IMR-90 (cell line): Measurements from ENCODE around the gene PLA2G2A. TPM values are rescaled to one million over a fixed set of nuclear protein-coding genes. Genes with fewer than 3 reads are reported as not detected.

ENCODE experiments used
- ATAC-seq: fragments of 200-7000 bp; cut with Tn5 transposase; 2 replicates; pipeline ENCODE4 v1.9.1; 2020; ENCODE audit warnings: low read depth, mild to moderate bottlenecking, moderate library complexity
- BruUV-seq: library from RNA; stranded (reverse); fragments of 400-500 nt; replicated peaks from 2 replicates; lab custom pipeline; 2021; lab: Mats Ljungman, UMichigan
- CTCF ChIA-PET: fragments of 300-600 bp; formaldehyde crosslinking; extraction: SDS; loops from one replicate; lab custom pipeline; 2021; ENCODE audit warnings: antibody characterized with exemption; lab: Yijun Ruan, JAX
- POLR2A ChIA-PET: fragments of 300-600 bp; sonication (Branson Sonifier 250); formaldehyde crosslinking; loops from one replicate; lab custom pipeline; 2022; ENCODE audit warnings: antibody characterized with exemption; ENCODE audit not compliant: unreplicated experiment; lab: Charles Lee
- DNase-seq: peaks from one replicate; pipeline ENCODE4 v3.0.0; 2013
- H2AFZ ChIP-seq: replicated peaks from 2 replicates; pipeline ENCODE3; 2013; ENCODE audit warnings: low read length, mild to moderate bottlenecking; ENCODE audit not compliant: poor library complexity
- H2AK5ac ChIP-seq: 2 replicates; pipeline ENCODE4 v1.6.1; 2013; ENCODE audit warnings: low read depth, low read length, inconsistent platforms
- H2AK9ac ChIP-seq: replicated peaks from 2 replicates; pipeline ENCODE3; 2013; ENCODE audit warnings: mild to moderate bottlenecking, low read depth, low read length, moderate library complexity; ENCODE audit not compliant: poor library complexity
- H2BK120ac ChIP-seq: 2 replicates; pipeline ENCODE4 v1.6.1; 2013; ENCODE audit warnings: low read depth, low read length, inconsistent platforms
- H2BK15ac ChIP-seq: 3 replicates; pipeline ENCODE4 v1.6.1; 2013; ENCODE audit warnings: low read depth, low read length, inconsistent platforms
- H2BK20ac ChIP-seq: 2 replicates; pipeline ENCODE4 v1.6.1; 2013; ENCODE audit warnings: low read depth, mild to moderate bottlenecking, inconsistent platforms, low read length, moderate library complexity
- H2BK5ac ChIP-seq: 2 replicates; pipeline ENCODE4 v1.6.1; 2013; ENCODE audit warnings: mild to moderate bottlenecking, low read depth, low read length, inconsistent platforms; ENCODE audit not compliant: poor library complexity, severe bottlenecking
- H3K14ac ChIP-seq: replicated peaks from 2 replicates; pipeline ENCODE4 v1.6.1; 2013; ENCODE audit warnings: low read depth, low read length, inconsistent platforms
- H3K18ac ChIP-seq: 2 replicates; pipeline ENCODE4 v1.6.1; 2013; ENCODE audit warnings: low read depth, low read length, control low read depth
- H3K23ac ChIP-seq: 2 replicates; pipeline ENCODE4 v1.6.1; 2013; ENCODE audit warnings: low read depth, low read length, inconsistent platforms
- H3K27ac ChIP-seq: 2 replicates; pipeline ENCODE4 v1.5.1; 2013; ENCODE audit warnings: mild to moderate bottlenecking, control low read depth, low read length; ENCODE audit not compliant: insufficient read depth
- H3K27me3 ChIP-seq: 2 replicates; pipeline ENCODE4 v1.6.1; 2013; ENCODE audit warnings: low read length; ENCODE audit not compliant: control insufficient read depth, insufficient read depth
- H3K36me3 ChIP-seq: 2 replicates; pipeline ENCODE4 v1.6.1; 2013; ENCODE audit warnings: low read length, mixed read lengths; ENCODE audit not compliant: control insufficient read depth, insufficient read depth
- H3K4ac ChIP-seq: 2 replicates; pipeline ENCODE4 v1.6.1; 2013; ENCODE audit warnings: low read depth, low read length, inconsistent platforms
- H3K4me1 ChIP-seq: 2 replicates; pipeline ENCODE4 v1.6.1; 2013; ENCODE audit warnings: low read length, mixed read lengths; ENCODE audit not compliant: control insufficient read depth, insufficient read depth
- H3K4me2 ChIP-seq: 2 replicates; pipeline ENCODE4 v1.6.1; 2013; ENCODE audit warnings: low read depth, mild to moderate bottlenecking, control low read depth, low read length, moderate library complexity
- H3K4me3 ChIP-seq: 2 replicates; pipeline ENCODE4 v1.5.1; 2013; ENCODE audit warnings: low read depth, mild to moderate bottlenecking, control low read depth, low read length, moderate library complexity; ENCODE audit not compliant: insufficient read depth
- H3K56ac ChIP-seq: 2 replicates; pipeline ENCODE4 v1.6.1; 2013; ENCODE audit warnings: low read length, inconsistent platforms; ENCODE audit not compliant: insufficient read depth; ENCODE audit errors: extremely low read depth
- H3K79me1 ChIP-seq, 2 experiments: 2 replicates each; pipeline ENCODE4 v1.6.1; 2013; ENCODE audit warnings: low read length in 2 of 2, inconsistent platforms in 1 of 2, low read depth in 1 of 2
- H3K9ac ChIP-seq: 2 replicates; pipeline ENCODE4 v1.6.1; 2013; ENCODE audit warnings: low read depth, low read length, control low read depth
- H3K9me1 ChIP-seq: 2 replicates; pipeline ENCODE4 v1.6.1; 2013; ENCODE audit warnings: low read length, inconsistent platforms; ENCODE audit not compliant: insufficient read depth
- H3K9me3 ChIP-seq: 2 replicates; pipeline ENCODE4 v1.6.1; 2013; ENCODE audit warnings: low read length; ENCODE audit not compliant: control insufficient read depth, insufficient read depth
- H4K20me1 ChIP-seq: 2 replicates; pipeline ENCODE4 v1.6.1; 2013; ENCODE audit warnings: low read length, inconsistent platforms; ENCODE audit not compliant: insufficient read depth
- H4K5ac ChIP-seq: 2 replicates; pipeline ENCODE4 v1.6.1; 2013; ENCODE audit warnings: mild to moderate bottlenecking, low read depth, low read length, control low read depth
- H4K8ac ChIP-seq, 2 experiments: 2 replicates each; pipeline ENCODE4 v1.6.1; 2013; ENCODE audit warnings: low read depth in 2 of 2, low read length in 2 of 2, control low read depth in 1 of 2, inconsistent platforms in 1 of 2
- H4K91ac ChIP-seq: 2 replicates; pipeline ENCODE4 v1.6.1; 2013; ENCODE audit warnings: low read depth, low read length, inconsistent platforms; ENCODE audit not compliant: insufficient read depth
- MXI1 ChIP-seq: IDR thresholded peaks from 2 replicates; pipeline ENCODE4 v1.6.1; 2012; ENCODE audit warnings: low read depth, mild to moderate bottlenecking, low read length, moderate library complexity, borderline replicate concordance
- NFE2L2 ChIP-seq: fragments of 150-350 bp; IDR thresholded peaks from 2 replicates; pipeline ENCODE4 v1.6.1; 2016; ENCODE audit warnings: low read depth, mild to moderate bottlenecking, low read length
- WGBS, 2 experiments: methylation state at CpG; one replicate each; pipeline versions ENCODE4 v1.1.5 to v1.1.7; 2013; ENCODE audit warnings: missing lambda C conversion rate in 2 of 2; ENCODE audit not compliant: insufficient read length in 1 of 2; ENCODE audit errors: extremely low coverage in 2 of 2; 5-methylcytosine and 5-hydroxymethylcytosine counted together
- dilution Hi-C: fragments of 300-500 bp; cut with HindIII; formaldehyde crosslinking; loops from one replicate; pipeline ENCODE4 v1.14.3; 2018; ENCODE audit warnings: low sequenced_read_pairs; ENCODE audit not compliant: unreplicated experiment
- in situ Hi-C: fragments of 300-500 bp; cut with MboI; formaldehyde crosslinking; loops from 3 replicates; pipeline ENCODE4 v1.14.3; 2019; ENCODE audit warnings: low sequenced_read_pairs, inconsistent platforms, mixed read lengths
- intact Hi-C: fragments of 100-400 bp; cut with micrococcal nuclease; formaldehyde crosslinking; loops from 2 replicates; pipeline ENCODE4 v1.10.0; 2022
- polyA plus RNA-seq, 3 experiments: library from polyadenylated mRNA; depleted of rRNA; stranded (reverse); fragments of >200 nt; gene quantifications; 2 replicates each; pipeline ENCODE4 v1.2.3, GENCODE V29; 2012; ENCODE audit warnings: low replicate concordance in 1 of 3
- total RNA-seq: library from RNA; depleted of rRNA; stranded (reverse); fragments of >200 nt; gene quantifications from 2 replicates; pipeline ENCODE4 v1.2.3, GENCODE V29; 2012

Gene PLA2G2A
- total and polyA plus RNA-seq, 2 of the 4 experiments (the other 2 are of a cell fraction) = not detected

DNA sequence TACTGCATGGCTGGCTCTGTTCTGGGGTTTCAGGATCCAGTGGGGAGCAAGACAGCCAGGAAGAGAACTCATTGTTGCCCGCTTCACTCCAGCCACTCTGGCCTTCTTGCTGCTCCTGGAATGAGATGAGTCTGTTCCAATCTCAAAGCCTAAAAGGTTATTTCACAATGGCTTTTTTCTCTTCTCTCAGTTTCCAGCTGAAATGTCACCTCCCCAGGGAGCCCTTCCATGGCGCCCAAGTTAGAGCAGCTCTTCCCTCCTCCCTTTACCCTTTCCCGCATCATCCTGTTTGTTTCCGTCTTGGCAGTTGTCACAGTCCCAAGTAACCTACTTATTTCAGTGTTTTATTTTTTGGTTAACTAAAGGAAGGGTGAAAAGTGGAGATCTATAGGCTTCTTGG is 15.8 kb downstream of the PLA2G2A start:
- Histone ChIP-seq H3K4ac (no peak overlapping the region), H3K4me3 (no peak overlapping the region), H3K9ac (no peak overlapping the region), H3K23ac (no peak overlapping the region), H4K8ac (no peak overlapping the region), H2BK120ac (no peak overlapping the region), H2BK15ac (no peak overlapping the region), H3K56ac (no peak overlapping the region), H2AK9ac (no peak overlapping the region), H4K20me1 (no peaks in the 10 kb centered on the region), H3K4me2 (no peak overlapping the region), H2BK5ac (no peak overlapping the region), H3K27me3 (peaks cover 33% of the 10 kb centered on the region), H3K36me3 (no peaks in the 10 kb centered on the region), H4K91ac (no peak overlapping the region), H4K5ac (no peak overlapping the region), H3K79me1 (no peaks in the 10 kb centered on the region), H3K4me1 (no peaks in the 10 kb centered on the region), H2AFZ (no peak overlapping the region), H3K27ac (no peak overlapping the region), H3K9me3 (no peaks in the 10 kb centered on the region), H2AK5ac (no peak overlapping the region), H2BK20ac (no peak overlapping the region), H3K18ac (no peak overlapping the region), H3K9me1 (no peaks in the 10 kb centered on the region), H3K14ac (no peak overlapping the region)
- POLR2A ChIA-PET = no interaction called here
- BruUV-seq = no TSS peak
- TF ChIP-seq MXI1 (no peak), NFE2L2 (no peak)
- DNase-seq (no peak), ATAC-seq (no peak)
- CTCF ChIA-PET = no interaction called here
- WGBS, 2 experiments = no CpG with 5 or more reads among the region's 4 CpGs
- intact Hi-C loops = no loop called here
- dilution Hi-C loops = no loop called here
- in situ Hi-C loops = no loop called here
